Neutrophil (primary cell): Measurements from ENCODE around the gene HPCA.

Source experiments
- H3K27ac ChIP-seq: fragments of 200-600 bp; sonication (generic); 2 replicates; pipeline ENCODE4 v1.5.1; 2016; ENCODE audit warnings: mild to moderate bottlenecking, moderate library complexity
- H3K27me3 ChIP-seq: fragments of 200-600 bp; sonication (generic); 2 replicates; pipeline ENCODE4 v1.6.0; 2016; ENCODE audit warnings: mild to moderate bottlenecking
- H3K36me3 ChIP-seq: fragments of 200-600 bp; sonication (generic); 2 replicates; pipeline ENCODE4 v1.5.1; 2017
- H3K4me1 ChIP-seq, 2 experiments: fragments of 200-600 bp in 1 of 2; sonication (generic) in 1 of 2; 1 replicate in 1 of 2; 2 replicates in 1 of 2; pipeline versions ENCODE4 v1.5.1 to v1.6.1; 2013 to 2016; ENCODE audit warnings: low read depth in 1 of 2, low read length in 1 of 2, mild to moderate bottlenecking in 1 of 2, moderate library complexity in 1 of 2; ENCODE audit not compliant: control insufficient read depth in 1 of 2, insufficient read depth in 1 of 2
- H3K4me3 ChIP-seq, 2 experiments: fragments of 200-600 bp in 1 of 2; sonication (generic) in 1 of 2; 1 replicate in 1 of 2; 2 replicates in 1 of 2; pipeline ENCODE4 v1.5.1; 2013 to 2016; ENCODE audit warnings: low read depth in 1 of 2, low read length in 1 of 2, mild to moderate bottlenecking in 1 of 2, moderate library complexity in 1 of 2
- H3K9me3 ChIP-seq: fragments of 200-600 bp; sonication (generic); 2 replicates; pipeline ENCODE4 v1.5.1; 2016
- TF ChIP-seq, protein P1 (sequence below): fragments of 200-600 bp; sonication (generic); IDR thresholded peaks from 2 replicates; pipeline ENCODE4 v1.5.1; 2016; ENCODE audit warnings: antibody characterized with exemption

The HPCA gene

DNA sequence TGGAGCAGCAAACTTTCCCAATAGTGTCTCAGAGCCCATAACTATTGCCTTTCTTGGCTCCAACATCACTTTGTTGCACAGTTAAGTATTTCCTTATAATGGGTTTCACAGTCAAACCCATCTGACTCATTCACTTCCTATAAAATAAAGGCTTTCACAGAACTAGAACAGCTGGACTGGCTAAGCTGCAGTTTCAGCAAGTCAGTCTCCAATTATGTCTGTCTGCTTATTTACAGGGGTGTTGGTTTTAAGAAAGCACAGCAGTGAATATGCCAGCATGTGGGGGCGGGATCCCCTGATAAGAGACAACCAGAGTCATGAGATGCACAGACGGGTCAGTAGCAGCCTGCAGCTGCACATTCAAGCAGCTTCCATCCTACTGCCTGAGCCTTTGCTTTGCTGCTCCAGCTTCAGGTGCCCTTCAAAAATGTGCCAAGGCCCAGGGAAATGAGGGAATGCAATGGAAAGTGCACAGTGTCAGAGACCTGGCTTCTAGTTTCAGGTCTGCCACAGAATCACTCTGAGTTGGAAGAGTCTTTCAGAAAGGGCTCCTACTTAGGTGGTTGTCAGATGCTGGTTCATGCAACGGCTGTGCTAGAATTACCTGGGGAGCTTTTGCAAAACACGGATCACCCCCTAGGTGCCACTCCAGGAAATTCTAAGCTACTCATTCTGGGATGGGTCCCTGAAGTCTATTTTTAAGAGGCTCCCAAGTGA is 53.5 kb downstream of the HPCA start:
- peak overlapping the region; percentile 23 for H3K27ac ChIP-seq
- no peak overlapping the region for H3K4me3 ChIP-seq
- H3K36me3 ChIP-seq, result peaks cover 100% of the 10 kb centered on the region
- H3K27me3 ChIP-seq, result no peaks in the 10 kb centered on the region
- TF ChIP-seq, protein P1, sequence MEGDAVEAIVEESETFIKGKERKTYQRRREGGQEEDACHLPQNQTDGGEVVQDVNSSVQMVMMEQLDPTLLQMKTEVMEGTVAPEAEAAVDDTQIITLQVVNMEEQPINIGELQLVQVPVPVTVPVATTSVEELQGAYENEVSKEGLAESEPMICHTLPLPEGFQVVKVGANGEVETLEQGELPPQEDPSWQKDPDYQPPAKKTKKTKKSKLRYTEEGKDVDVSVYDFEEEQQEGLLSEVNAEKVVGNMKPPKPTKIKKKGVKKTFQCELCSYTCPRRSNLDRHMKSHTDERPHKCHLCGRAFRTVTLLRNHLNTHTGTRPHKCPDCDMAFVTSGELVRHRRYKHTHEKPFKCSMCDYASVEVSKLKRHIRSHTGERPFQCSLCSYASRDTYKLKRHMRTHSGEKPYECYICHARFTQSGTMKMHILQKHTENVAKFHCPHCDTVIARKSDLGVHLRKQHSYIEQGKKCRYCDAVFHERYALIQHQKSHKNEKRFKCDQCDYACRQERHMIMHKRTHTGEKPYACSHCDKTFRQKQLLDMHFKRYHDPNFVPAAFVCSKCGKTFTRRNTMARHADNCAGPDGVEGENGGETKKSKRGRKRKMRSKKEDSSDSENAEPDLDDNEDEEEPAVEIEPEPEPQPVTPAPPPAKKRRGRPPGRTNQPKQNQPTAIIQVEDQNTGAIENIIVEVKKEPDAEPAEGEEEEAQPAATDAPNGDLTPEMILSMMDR, result no peak
- peaks cover 0 to 7% of the 10 kb centered on the region in 2 experiments for H3K4me1 ChIP-seq
- H3K9me3 ChIP-seq, result no peaks in the 10 kb centered on the region

DNA sequence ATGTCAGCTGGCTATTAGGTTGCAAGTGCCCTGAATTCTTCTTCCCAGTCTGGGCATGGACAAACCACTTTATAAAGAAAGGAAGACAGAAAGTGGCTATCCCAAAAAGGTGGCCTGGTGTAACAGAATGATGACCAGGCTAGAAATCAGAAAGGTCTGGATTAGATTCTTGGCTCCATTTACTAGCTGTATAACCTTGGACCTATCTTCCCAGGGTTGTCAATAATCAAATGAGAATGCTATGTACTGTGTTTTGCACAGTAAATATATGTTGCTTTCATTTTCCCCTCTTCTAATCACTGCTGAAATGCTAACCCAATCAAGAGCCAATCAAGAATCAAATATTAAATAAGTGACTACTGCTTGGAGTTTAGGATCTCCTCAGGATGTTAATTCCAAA is 57.9 kb downstream of the HPCA start:
- Histone ChIP-seq H3K4me1 (peaks cover 7 to 8% of the 10 kb centered on the region in 2 experiments), H3K4me3 (no peak overlapping the region), H3K9me3 (no peaks in the 10 kb centered on the region), H3K27ac (peak overlapping the region; percentile 21), H3K27me3 (no peaks in the 10 kb centered on the region), H3K36me3 (peaks cover 100% of the 10 kb centered on the region)
- TF ChIP-seq, protein P1, result no peak
